SK-N-SH treated with all-trans-retinoic acid at 6 μM for 48 hours (cell line): ENCODE data around the gene CHD3.

Experiments
- ARNTL ChIP-seq: fragments of 450-650 bp; formaldehyde crosslinking; IDR thresholded peaks from 2 replicates; pipeline ENCODE4 v1.5.0; 2020; ENCODE audit warnings: low read depth, mild to moderate bottlenecking, moderate library complexity, borderline replicate concordance
- CREB5 ChIP-seq: fragments of 250-450 bp; sonication (Bioruptor Pico); IDR thresholded peaks from 2 replicates; pipeline ENCODE4 v1.5.1; 2020; ENCODE audit warnings: low read depth, mild to moderate bottlenecking, moderate library complexity
- ESRRG ChIP-seq: fragments of 250-450 bp; sonication (Bioruptor Pico); IDR thresholded peaks from 2 replicates; pipeline ENCODE4 v1.6.1; 2021; ENCODE audit warnings: mild to moderate bottlenecking
- ISL1 ChIP-seq: fragments of 250-450 bp; sonication (Bioruptor Pico); IDR thresholded peaks from 2 replicates; pipeline ENCODE4 v2.1.2; 2022; ENCODE audit warnings: mild to moderate bottlenecking, moderate library complexity
- OSR1 ChIP-seq: fragments of 250-450 bp; sonication (Bioruptor Pico); IDR thresholded peaks from 2 replicates; pipeline ENCODE4 v1.8.0; 2022; ENCODE audit warnings: moderate library complexity, mild to moderate bottlenecking, inconsistent platforms
- PPARA ChIP-seq: fragments of 250-450 bp; sonication (Bioruptor Pico); IDR thresholded peaks from 2 replicates; pipeline ENCODE4 v1.5.0; 2020; ENCODE audit warnings: mild to moderate bottlenecking, borderline replicate concordance
- RARB ChIP-seq: fragments of 250-450 bp; sonication (Bioruptor Pico); IDR thresholded peaks from 2 replicates; pipeline ENCODE4 v1.8.0; 2021; ENCODE audit warnings: mild to moderate bottlenecking, moderate library complexity
- ZC3H10 ChIP-seq: fragments of 250-450 bp; sonication (Bioruptor Pico); IDR thresholded peaks from 2 replicates; pipeline ENCODE4 v1.5.1; 2021; ENCODE audit warnings: mild to moderate bottlenecking, moderate library complexity
- ZNF565 ChIP-seq: fragments of 450-650 bp; formaldehyde crosslinking; conservative IDR thresholded peaks from 2 replicates; pipeline ENCODE4 v1.5.0; 2020; ENCODE audit warnings: low read depth, mild to moderate bottlenecking, moderate library complexity
- ZNF8 ChIP-seq: fragments of 450-650 bp; formaldehyde crosslinking; IDR thresholded peaks from 2 replicates; pipeline ENCODE4 v1.5.0; 2020; ENCODE audit warnings: mild to moderate bottlenecking, moderate library complexity
- TF ChIP-seq, protein P1 (sequence below): fragments of 250-450 bp; sonication (Bioruptor Pico); IDR thresholded peaks from 2 replicates; pipeline ENCODE4 v1.5.0; 2020; ENCODE audit warnings: mild to moderate bottlenecking, moderate library complexity
- TF ChIP-seq, protein P2 (sequence below): fragments of 250-450 bp; sonication (Bioruptor Pico); IDR thresholded peaks from 2 replicates; pipeline ENCODE4 v1.5.1; 2021; ENCODE audit warnings: mild to moderate bottlenecking, moderate library complexity
- TF ChIP-seq, protein P3 (sequence below): fragments of 250-450 bp; sonication (Bioruptor Pico); IDR thresholded peaks from 2 replicates; pipeline ENCODE4 v1.8.0; 2020; ENCODE audit warnings: mild to moderate bottlenecking, moderate library complexity, borderline replicate concordance

DNA sequence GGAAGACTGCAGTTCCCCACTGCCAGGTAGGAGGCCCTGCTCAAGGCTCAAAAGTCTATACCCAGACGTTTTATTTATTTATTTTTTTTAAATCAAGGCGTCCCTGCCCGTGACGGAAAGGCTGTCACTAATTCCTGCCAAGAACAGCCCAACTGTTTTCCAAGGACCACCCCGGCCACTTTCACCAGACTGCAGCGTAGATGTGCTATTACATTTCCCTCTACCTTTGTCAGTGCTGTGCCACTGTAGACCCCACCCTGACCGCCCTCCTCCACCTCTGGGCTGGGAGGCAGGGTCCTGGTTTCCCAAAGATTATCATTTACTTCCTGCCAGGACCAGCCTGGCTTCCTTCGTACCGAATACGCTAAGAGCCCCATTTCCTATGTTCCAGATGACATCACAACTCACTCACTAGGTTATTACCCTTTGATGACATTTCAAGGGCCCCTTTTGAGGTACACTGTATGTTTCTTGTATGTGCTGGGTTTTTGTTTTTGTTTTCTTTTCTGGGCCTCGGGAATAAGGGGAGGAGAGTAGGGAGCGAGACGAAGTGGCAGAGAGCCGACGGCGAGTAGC, 33.8 kb downstream of the CHD3 start:
- no peak for TF ChIP-seq ARNTL (CRISPR knock-in tag)
- TF ChIP-seq PPARA (CRISPR knock-in tag): no peak
- no peak for TF ChIP-seq ESRRG (CRISPR knock-in tag)
- TF ChIP-seq ZNF8 (CRISPR knock-in tag): no peak
- TF ChIP-seq, protein P1, sequence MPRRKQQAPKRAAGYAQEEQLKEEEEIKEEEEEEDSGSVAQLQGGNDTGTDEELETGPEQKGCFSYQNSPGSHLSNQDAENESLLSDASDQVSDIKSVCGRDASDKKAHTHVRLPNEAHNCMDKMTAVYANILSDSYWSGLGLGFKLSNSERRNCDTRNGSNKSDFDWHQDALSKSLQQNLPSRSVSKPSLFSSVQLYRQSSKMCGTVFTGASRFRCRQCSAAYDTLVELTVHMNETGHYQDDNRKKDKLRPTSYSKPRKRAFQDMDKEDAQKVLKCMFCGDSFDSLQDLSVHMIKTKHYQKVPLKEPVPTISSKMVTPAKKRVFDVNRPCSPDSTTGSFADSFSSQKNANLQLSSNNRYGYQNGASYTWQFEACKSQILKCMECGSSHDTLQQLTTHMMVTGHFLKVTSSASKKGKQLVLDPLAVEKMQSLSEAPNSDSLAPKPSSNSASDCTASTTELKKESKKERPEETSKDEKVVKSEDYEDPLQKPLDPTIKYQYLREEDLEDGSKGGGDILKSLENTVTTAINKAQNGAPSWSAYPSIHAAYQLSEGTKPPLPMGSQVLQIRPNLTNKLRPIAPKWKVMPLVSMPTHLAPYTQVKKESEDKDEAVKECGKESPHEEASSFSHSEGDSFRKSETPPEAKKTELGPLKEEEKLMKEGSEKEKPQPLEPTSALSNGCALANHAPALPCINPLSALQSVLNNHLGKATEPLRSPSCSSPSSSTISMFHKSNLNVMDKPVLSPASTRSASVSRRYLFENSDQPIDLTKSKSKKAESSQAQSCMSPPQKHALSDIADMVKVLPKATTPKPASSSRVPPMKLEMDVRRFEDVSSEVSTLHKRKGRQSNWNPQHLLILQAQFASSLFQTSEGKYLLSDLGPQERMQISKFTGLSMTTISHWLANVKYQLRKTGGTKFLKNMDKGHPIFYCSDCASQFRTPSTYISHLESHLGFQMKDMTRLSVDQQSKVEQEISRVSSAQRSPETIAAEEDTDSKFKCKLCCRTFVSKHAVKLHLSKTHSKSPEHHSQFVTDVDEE (CRISPR knock-in tag): no peak
- TF ChIP-seq, protein P2, sequence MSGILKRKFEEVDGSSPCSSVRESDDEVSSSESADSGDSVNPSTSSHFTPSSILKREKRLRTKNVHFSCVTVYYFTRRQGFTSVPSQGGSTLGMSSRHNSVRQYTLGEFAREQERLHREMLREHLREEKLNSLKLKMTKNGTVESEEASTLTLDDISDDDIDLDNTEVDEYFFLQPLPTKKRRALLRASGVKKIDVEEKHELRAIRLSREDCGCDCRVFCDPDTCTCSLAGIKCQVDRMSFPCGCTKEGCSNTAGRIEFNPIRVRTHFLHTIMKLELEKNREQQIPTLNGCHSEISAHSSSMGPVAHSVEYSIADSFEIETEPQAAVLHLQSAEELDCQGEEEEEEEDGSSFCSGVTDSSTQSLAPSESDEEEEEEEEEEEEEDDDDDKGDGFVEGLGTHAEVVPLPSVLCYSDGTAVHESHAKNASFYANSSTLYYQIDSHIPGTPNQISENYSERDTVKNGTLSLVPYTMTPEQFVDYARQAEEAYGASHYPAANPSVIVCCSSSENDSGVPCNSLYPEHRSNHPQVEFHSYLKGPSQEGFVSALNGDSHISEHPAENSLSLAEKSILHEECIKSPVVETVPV (CRISPR knock-in tag): no peak
- no peak for TF ChIP-seq OSR1 (CRISPR knock-in tag)
- TF ChIP-seq ZC3H10 (CRISPR knock-in tag): no peak
- TF ChIP-seq RARB (CRISPR knock-in tag): no peak
- TF ChIP-seq, protein P3, sequence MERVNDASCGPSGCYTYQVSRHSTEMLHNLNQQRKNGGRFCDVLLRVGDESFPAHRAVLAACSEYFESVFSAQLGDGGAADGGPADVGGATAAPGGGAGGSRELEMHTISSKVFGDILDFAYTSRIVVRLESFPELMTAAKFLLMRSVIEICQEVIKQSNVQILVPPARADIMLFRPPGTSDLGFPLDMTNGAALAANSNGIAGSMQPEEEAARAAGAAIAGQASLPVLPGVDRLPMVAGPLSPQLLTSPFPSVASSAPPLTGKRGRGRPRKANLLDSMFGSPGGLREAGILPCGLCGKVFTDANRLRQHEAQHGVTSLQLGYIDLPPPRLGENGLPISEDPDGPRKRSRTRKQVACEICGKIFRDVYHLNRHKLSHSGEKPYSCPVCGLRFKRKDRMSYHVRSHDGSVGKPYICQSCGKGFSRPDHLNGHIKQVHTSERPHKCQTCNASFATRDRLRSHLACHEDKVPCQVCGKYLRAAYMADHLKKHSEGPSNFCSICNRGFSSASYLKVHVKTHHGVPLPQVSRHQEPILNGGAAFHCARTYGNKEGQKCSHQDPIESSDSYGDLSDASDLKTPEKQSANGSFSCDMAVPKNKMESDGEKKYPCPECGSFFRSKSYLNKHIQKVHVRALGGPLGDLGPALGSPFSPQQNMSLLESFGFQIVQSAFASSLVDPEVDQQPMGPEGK (CRISPR knock-in tag): no peak
- no peak for TF ChIP-seq ZNF565 (CRISPR knock-in tag)
- no peak for TF ChIP-seq CREB5 (CRISPR knock-in tag)
- no peak for TF ChIP-seq ISL1 (CRISPR knock-in tag)
